Left lung (tissue), 10 donors: Measurements from ENCODE around the gene KLHDC3. TPM values are rescaled to one million over a fixed set of nuclear protein-coding genes. Genes with fewer than 3 reads are reported as not detected.
A peak's percentile ranks its signal among the peaks of the same experiment; 100 is the strongest.

Experiments used
- ATAC-seq: fragments of 200-7000 bp; cut with Tn5 transposase; one replicate; pipeline ENCODE4 v1.9.1; 2020; ENCODE audit warnings: moderate library complexity
- DNase-seq, 4 donors: peaks; one replicate each; pipeline ENCODE4 v3.0.0-alpha.2; 2013 to 2020
- H3K27ac ChIP-seq, 2 donors: fragments of 200-600 bp; sonication (generic) in 1 of 2; one replicate each; pipeline versions ENCODE4 v1.5.0 to v1.8.0; 2020 to 2021
- H3K27me3 ChIP-seq, 2 donors: fragments of 200-600 bp; sonication (generic) in 1 of 2; one replicate each; pipeline versions ENCODE4 v1.5.0 to v1.8.0; 2020 to 2021
- H3K36me3 ChIP-seq, 2 donors: fragments of 200-600 bp; sonication (generic) in 1 of 2; one replicate each; pipeline versions ENCODE4 v1.5.0 to v1.8.0; 2020 to 2021
- H3K4me1 ChIP-seq, 2 donors: fragments of 200-600 bp; one replicate each; pipeline ENCODE4 v1.8.0; 2021
- H3K4me3 ChIP-seq, 2 donors: fragments of 200-600 bp; sonication (generic) in 1 of 2; one replicate each; pipeline versions ENCODE4 v1.5.0 to v1.8.0; 2020 to 2021; ENCODE audit warnings: mild to moderate bottlenecking in 1 of 2
- H3K9me3 ChIP-seq, 2 donors: fragments of 200-600 bp; sonication (generic) in 1 of 2; one replicate each; pipeline versions ENCODE4 v1.5.0 to v1.8.0; 2020 to 2021
- intact Hi-C, 2 donors: fragments of 100-400 bp; cut with DNase I; formaldehyde crosslinking; loops; one replicate each; pipeline versions ENCODE4 v1.11.2 to v1.14.2; 2022
- polyA plus RNA-seq, 6 donors: library from polyadenylated mRNA; unstranded; fragments of 120-200 nt; gene quantifications; one replicate each; pipeline ENCODE4 v1.2.1, GENCODE V29; 2013; ENCODE audit not compliant: insufficient read length in 6 of 6
- total RNA-seq, 2 donors: library from RNA; stranded (reverse); fragmentation: NEBNext Ultra II Directional; extraction: Animal tissue kit (Norgen Biotek cat#: 25700); gene quantifications; one replicate each; pipeline ENCODE4 v1.2.1, GENCODE V29; 2021
- TF ChIP-seq, protein P1 (sequence below), 2 donors: fragments of 200-600 bp; sonication (generic) in 1 of 2; IDR thresholded peaks; one replicate each; pipeline versions ENCODE4 v1.5.0 to v1.8.0; 2021; ENCODE audit warnings: antibody characterized with exemption in 2 of 2
- donor health status: DM: no; HTN: yes; CAD: no.
- donor health status: DM: no; HTN: no; CAD: no.

The KLHDC3 gene
- total and polyA plus RNA-seq, 8 donors, result 50.5 to 110 (median 97.1) TPM

DNA sequence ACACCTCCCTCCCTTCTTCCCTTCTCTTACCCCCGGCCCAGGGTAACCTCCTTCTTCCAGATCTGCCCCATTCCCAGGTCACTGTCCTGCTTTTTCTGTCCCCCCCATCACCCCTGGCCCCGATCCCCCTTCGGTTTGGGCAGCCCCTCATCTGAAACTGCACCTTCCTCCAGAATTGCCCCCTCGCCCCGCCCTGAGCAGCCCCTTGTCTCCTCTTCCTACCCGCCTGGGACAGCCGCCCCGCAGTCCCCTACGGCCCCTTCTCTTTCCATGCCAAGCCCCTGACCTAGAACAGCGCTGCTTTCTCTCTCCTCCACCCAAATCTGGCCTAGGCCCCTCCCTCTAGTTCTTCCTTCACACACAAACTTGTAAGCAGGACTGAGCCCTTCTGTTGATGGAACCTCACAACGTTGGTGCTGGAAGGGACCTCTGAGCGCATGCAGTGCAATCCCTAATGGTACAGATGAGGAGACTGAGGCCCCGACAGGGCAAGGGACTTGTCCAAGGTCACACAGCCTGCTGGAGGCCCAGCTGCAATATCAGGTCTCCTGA, 29.0 kb upstream of the KLHDC3 start:
- DNase-seq, result peak in 2 of 4 donors; percentile 38 to 55
- peak overlapping the region; percentile 69 to 87 for H3K27ac ChIP-seq
- H3K36me3 ChIP-seq, result peaks cover 0 to 10% of the 10 kb centered on the region in 2 donors
- H3K4me1 ChIP-seq, result peaks cover 17 to 46% of the 10 kb centered on the region in 2 donors
- ATAC-seq, result peak; percentile 6
- no peaks in the 10 kb centered on the region for H3K9me3 ChIP-seq
- H3K27me3 ChIP-seq, result no peaks in the 10 kb centered on the region
- peak overlapping the region; percentile 85 to 96 for H3K4me3 ChIP-seq
- TF ChIP-seq, protein P1, sequence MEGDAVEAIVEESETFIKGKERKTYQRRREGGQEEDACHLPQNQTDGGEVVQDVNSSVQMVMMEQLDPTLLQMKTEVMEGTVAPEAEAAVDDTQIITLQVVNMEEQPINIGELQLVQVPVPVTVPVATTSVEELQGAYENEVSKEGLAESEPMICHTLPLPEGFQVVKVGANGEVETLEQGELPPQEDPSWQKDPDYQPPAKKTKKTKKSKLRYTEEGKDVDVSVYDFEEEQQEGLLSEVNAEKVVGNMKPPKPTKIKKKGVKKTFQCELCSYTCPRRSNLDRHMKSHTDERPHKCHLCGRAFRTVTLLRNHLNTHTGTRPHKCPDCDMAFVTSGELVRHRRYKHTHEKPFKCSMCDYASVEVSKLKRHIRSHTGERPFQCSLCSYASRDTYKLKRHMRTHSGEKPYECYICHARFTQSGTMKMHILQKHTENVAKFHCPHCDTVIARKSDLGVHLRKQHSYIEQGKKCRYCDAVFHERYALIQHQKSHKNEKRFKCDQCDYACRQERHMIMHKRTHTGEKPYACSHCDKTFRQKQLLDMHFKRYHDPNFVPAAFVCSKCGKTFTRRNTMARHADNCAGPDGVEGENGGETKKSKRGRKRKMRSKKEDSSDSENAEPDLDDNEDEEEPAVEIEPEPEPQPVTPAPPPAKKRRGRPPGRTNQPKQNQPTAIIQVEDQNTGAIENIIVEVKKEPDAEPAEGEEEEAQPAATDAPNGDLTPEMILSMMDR (IDR thresholded peaks at IDR 0.05), result no peak
- intact Hi-C loops, result no loop called here

GRCh38 chr6:42987533-42988451, 26.3 kb upstream of the KLHDC3 start:
- peak in 2 of 4 donors; percentile 20 to 35 for DNase-seq
- intact Hi-C loops, result no loop called here
- no peaks in the 10 kb centered on the region for H3K9me3 ChIP-seq

GRCh38 chr6:42988486-42989020, 25.5 kb upstream of the KLHDC3 start:
- no peak overlapping the region for H3K27ac ChIP-seq
- peaks cover 17 to 38% of the 10 kb centered on the region in 2 donors for H3K4me1 ChIP-seq
- TF ChIP-seq, protein P1 (IDR thresholded peaks at IDR 0.05), result no peak
- no peak overlapping the region for H3K4me3 ChIP-seq
- H3K36me3 ChIP-seq, result peaks cover 0 to 30% of the 10 kb centered on the region in 2 donors
- DNase-seq, result peak in 1 of 4 donors; percentile 13
- no peaks in the 10 kb centered on the region for H3K27me3 ChIP-seq
- no peaks in the 10 kb centered on the region for H3K9me3 ChIP-seq
- intact Hi-C loops, result no loop called here
- no peak for ATAC-seq

More at GRCh38 chr6:42987533-42988451, 26.3 kb upstream of the KLHDC3 start:
- no peaks in the 10 kb centered on the region for H3K27me3 ChIP-seq
- H3K36me3 ChIP-seq, result peaks cover 0 to 30% of the 10 kb centered on the region in 2 donors
- no peak overlapping the region for H3K4me3 ChIP-seq
- TF ChIP-seq, protein P1 (IDR thresholded peaks at IDR 0.05), result no peak
- ATAC-seq, result no peak
- H3K27ac ChIP-seq, result no peak overlapping the region
- H3K4me1 ChIP-seq, result peaks cover 17 to 44% of the 10 kb centered on the region in 2 donors

DNA sequence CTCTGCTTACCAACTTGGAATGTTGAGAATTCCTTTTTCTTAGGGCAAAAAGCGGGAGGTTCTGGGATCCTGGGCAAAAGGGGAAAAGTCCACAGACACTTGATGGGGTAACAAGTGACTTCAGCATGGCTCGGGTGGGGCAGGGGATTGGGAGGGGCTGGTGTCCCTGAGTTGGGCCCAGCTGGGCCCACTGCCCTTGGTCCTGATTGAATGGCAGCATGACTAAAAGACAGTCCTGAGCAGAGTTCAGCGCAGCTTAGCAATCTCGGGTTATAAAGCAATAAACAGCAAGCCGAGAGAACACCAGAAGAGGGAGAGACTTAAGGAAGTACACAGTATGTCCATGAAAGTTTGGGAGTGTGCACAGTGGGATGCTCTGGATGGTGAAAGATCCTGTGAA, 24.1 kb upstream of the KLHDC3 start:
- ATAC-seq (no peak), DNase-seq (peak in 1 of 4 donors; percentile 24)
- Histone ChIP-seq H3K36me3 (peaks cover 0 to 30% of the 10 kb centered on the region in 2 donors), H3K4me3 (no peak overlapping the region), H3K27ac (no peak overlapping the region), H3K27me3 (no peaks in the 10 kb centered on the region), H3K9me3 (no peaks in the 10 kb centered on the region), H3K4me1 (peaks cover 17 to 33% of the 10 kb centered on the region in 2 donors)
- intact Hi-C loops, result no loop called here
- TF ChIP-seq, protein P1 (IDR thresholded peaks at IDR 0.05), result no peak

- intact Hi-C loops, result no loop called here
- TF ChIP-seq, protein P1 (IDR thresholded peaks at IDR 0.05), result no peak
- no peaks in the 10 kb centered on the region for H3K4me1 ChIP-seq
- no peak overlapping the region for H3K4me3 ChIP-seq
- H3K9me3 ChIP-seq, result no peaks in the 10 kb centered on the region
- ATAC-seq (no peak), DNase-seq (no peak)
- peaks cover 0 to 30% of the 10 kb centered on the region in 2 donors for H3K36me3 ChIP-seq
- H3K27me3 ChIP-seq, result no peaks in the 10 kb centered on the region
- no peak overlapping the region for H3K27ac ChIP-seq
These were observed 20.6 kb upstream of the KLHDC3 start for GRCh38 chr6:42993445-42993844.
